ENCODE data around the gene MIB2. TPM values are rescaled to one million over a fixed set of nuclear protein-coding genes. Genes with fewer than 3 reads are reported as not detected.

The MIB2 gene
- total RNA-seq, 1 donor from 2014 or later = 7.5 TPM

DNA sequence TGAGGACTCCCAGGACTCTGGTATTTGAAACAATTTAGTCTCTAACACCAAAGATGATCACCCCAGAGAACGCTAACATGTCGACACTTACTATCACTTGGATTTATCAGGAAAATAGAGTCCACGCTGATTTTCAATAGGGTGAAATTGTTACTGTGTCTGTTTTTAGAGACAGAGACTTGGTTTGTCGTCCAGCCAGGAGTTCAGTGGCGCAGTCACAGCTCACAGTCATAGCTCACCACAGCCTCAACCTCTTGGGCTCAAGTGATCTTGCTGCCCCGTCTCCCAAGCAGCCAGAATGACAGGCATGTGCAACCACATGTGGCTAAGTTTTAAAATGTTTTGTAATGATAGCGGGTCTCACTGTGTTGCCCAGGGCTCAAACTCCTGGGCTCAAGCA is 46.0 kb upstream of the MIB2 start:
- Histone ChIP-seq H3K27me3 (no peaks in the 10 kb centered on the region), H3F3A (ENCODE audit: low read depth) (peaks cover 21% of the 10 kb centered on the region), H4K20me1 (ENCODE audit: low read depth) (peaks cover 94% of the 10 kb centered on the region)

DNA sequence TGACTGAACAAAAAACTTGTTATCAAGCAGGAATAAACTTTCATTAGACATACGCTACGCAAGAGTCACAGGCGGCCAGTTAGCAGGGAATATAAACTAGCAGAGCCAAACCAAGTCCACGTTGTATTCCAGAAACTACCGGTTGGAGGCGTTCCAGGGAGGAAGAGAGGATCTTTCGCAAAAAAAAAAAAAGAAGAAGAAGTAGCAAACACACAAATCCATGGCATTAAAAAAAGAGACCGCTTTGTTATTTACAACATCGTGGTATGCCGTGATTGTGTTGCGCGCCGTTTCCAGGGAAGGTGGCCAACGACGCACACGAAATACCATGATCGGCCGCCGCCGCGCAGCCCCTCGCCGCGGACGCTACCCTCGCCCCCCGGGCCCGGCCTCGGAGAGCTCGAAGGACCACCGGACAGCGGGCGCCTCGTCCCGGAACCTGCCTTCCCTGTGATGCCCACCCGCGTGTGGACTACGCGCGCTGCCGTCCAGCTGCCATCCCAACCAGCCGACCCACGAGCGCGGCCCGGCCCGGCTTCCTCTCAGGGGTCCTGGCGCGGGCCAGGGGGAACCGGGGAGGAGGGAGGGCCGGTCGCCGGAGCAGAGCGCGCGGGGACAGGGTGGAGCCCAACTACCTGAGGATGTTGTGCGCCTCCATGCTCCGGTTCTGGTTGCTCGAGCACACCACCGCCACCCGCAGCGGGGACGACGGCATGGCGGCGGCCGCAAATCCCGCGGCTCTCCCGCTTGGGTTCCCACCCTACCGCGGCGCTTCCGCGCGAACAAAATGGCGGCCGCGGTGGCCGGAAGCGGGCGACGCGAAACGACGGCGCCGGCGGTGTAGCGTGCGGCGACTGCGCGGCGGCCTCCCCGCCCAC is 41.2 kb upstream of the MIB2 start:
- H3K4me2 ChIP-seq = peak overlapping the region; percentile 85
- peaks cover 59% of the 10 kb centered on the region for H3K79me2 ChIP-seq (ENCODE audit: low read depth)
- DNase-seq (ENCODE audit: low spot score) = peak; percentile 91
- Mint-ChIP-seq H3K27ac (peak overlapping the region; percentile 96), H3K9me3 (no peaks in the 10 kb centered on the region), H3K36me3 (peaks cover 11% of the 10 kb centered on the region), H3K4me3 (peak overlapping the region; percentile 98), H3K27me3 (ENCODE audit: insufficient read depth, low read depth) (peaks cover 8% of the 10 kb centered on the region), H3K4me1 (peaks cover 18% of the 10 kb centered on the region)
- no peaks in the 10 kb centered on the region for H3K9me3 ChIP-seq (ENCODE audit: low read depth)
- no peaks in the 10 kb centered on the region for H3K36me3 ChIP-seq
- TF ChIP-seq EZH2phosphoT487 (IDR thresholded peaks at IDR 0.05) = no peak
- TF ChIP-seq, protein P1, sequence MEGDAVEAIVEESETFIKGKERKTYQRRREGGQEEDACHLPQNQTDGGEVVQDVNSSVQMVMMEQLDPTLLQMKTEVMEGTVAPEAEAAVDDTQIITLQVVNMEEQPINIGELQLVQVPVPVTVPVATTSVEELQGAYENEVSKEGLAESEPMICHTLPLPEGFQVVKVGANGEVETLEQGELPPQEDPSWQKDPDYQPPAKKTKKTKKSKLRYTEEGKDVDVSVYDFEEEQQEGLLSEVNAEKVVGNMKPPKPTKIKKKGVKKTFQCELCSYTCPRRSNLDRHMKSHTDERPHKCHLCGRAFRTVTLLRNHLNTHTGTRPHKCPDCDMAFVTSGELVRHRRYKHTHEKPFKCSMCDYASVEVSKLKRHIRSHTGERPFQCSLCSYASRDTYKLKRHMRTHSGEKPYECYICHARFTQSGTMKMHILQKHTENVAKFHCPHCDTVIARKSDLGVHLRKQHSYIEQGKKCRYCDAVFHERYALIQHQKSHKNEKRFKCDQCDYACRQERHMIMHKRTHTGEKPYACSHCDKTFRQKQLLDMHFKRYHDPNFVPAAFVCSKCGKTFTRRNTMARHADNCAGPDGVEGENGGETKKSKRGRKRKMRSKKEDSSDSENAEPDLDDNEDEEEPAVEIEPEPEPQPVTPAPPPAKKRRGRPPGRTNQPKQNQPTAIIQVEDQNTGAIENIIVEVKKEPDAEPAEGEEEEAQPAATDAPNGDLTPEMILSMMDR (IDR thresholded peaks at IDR 0.05) = peak; percentile 42
- H3K9ac ChIP-seq = peak overlapping the region; percentile 97
- H3K27me3 ChIP-seq = peaks cover 11% of the 10 kb centered on the region
- H3F3A ChIP-seq (ENCODE audit: low read depth) = peaks cover 25% of the 10 kb centered on the region
- peak overlapping the region; percentile 19 for H2AFZ ChIP-seq (replicated peaks)
- H3K4me1 ChIP-seq = peaks cover 4% of the 10 kb centered on the region
- peak overlapping the region; percentile 100 for H3K4me3 ChIP-seq
- peaks cover 47% of the 10 kb centered on the region for H4K20me1 ChIP-seq (ENCODE audit: low read depth)
- H3K27ac ChIP-seq = peak overlapping the region; percentile 97

More for the DNA sequence above, 46.0 kb upstream of the MIB2 start:
- H3K4me2 ChIP-seq = no peak overlapping the region
- no peaks in the 10 kb centered on the region for H3K9me3 Mint-ChIP-seq
- H3K27ac Mint-ChIP-seq = no peak overlapping the region
- H3K36me3 Mint-ChIP-seq = peaks cover 22% of the 10 kb centered on the region
- no peaks in the 10 kb centered on the region for H3K36me3 ChIP-seq
- H2AFZ ChIP-seq (replicated peaks) = no peak overlapping the region
- H3K4me1 Mint-ChIP-seq = peaks cover 9% of the 10 kb centered on the region
- H3K4me3 ChIP-seq = no peak overlapping the region
- no peaks in the 10 kb centered on the region for H3K9me3 ChIP-seq (ENCODE audit: low read depth)
- no peak for TF ChIP-seq EZH2phosphoT487 (IDR thresholded peaks at IDR 0.05)
- TF ChIP-seq, protein P1 (IDR thresholded peaks at IDR 0.05) = no peak
- TF ChIP-seq EZH2 (IDR thresholded peaks at IDR 0.05) = no peak
- no peak for DNase-seq (ENCODE audit: low spot score)
- no peak overlapping the region for H3K4me3 Mint-ChIP-seq
- no peak overlapping the region for H3K9ac ChIP-seq
- H3K27me3 Mint-ChIP-seq (ENCODE audit: insufficient read depth, low read depth) = peaks cover 7% of the 10 kb centered on the region
- H3K79me2 ChIP-seq (ENCODE audit: low read depth) = peaks cover 100% of the 10 kb centered on the region
- H3K4me1 ChIP-seq = no peaks in the 10 kb centered on the region
- H3K27ac ChIP-seq = no peak overlapping the region

DNA sequence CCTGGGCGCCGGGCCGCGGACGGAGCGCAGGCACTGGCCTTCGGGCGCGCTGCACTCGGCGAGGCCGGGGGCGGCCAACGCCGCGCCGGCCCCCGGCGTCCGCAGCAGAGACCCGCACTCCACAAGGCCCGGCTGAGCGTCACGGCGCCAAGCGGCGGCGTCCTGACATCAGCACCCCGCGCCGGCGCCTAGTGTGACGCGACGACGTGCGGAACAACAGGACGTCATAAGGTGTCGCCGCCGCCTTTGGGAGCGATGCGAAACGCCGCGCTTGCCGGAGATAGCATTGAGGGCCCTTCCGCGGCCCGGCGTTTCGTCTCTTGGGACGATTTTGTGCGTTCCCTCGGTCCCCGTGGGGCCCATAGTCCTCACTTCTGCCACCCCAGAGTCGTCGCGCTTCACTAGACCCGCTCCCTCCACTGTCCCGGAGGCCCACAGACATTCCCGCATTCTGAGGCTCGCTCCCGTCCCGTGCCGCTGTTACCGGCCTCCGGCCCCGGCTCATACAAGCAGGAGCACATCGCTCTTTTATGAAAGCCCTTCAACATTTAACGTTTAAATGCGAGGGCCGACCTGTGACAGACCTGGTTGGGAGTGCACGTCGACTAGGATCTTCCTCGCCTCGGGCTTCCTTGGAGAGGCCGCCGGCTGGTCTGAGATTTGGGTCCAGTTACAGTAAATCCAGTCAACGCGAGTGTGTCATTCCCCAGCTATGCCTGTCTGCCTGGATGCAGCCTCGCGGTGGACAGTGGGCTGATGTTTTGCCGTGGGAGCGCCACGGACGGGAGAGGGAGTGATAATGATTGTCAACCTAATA is 40.4 kb upstream of the MIB2 start, which contains the start of gene SSU72:
TSS of gene SSU72 (minus strand) at position 143 of the 817 bp plus-strand sequence. CDS start 306 bp downstream, outside the sequence.
- no peaks in the 10 kb centered on the region for H3K9me3 ChIP-seq (ENCODE audit: low read depth)
- peak within 1 kb of the TSS; percentile 100 for H3K4me2 ChIP-seq
- TF ChIP-seq, protein P1 (IDR thresholded peaks at IDR 0.05) = no peak
- TF ChIP-seq EZH2 (IDR thresholded peaks at IDR 0.05) (no peak), EZH2phosphoT487 (IDR thresholded peaks at IDR 0.05) (no peak)
- peak within 1 kb of the TSS; percentile 97 for H3K9ac ChIP-seq
- peaks cover 17% of the 10 kb centered on the region for H3K27me3 ChIP-seq
- Mint-ChIP-seq H3K4me3 (peak within 1 kb of the TSS; percentile 99), H3K27me3 (ENCODE audit: insufficient read depth, low read depth) (peaks cover 8% of the 10 kb centered on the region), H3K9me3 (no peaks in the 10 kb centered on the region), H3K4me1 (peaks cover 18% of the 10 kb centered on the region), H3K36me3 (peaks cover 9% of the 10 kb centered on the region), H3K27ac (peak within 1 kb of the TSS; percentile 98)
- H3K4me3 ChIP-seq = peak within 1 kb of the TSS; percentile 100
- H4K20me1 ChIP-seq (ENCODE audit: low read depth) = peaks cover 38% of the 10 kb centered on the region
- H3K79me2 ChIP-seq (ENCODE audit: low read depth) = peaks cover 51% of the 10 kb centered on the region
- H3K4me1 ChIP-seq = peaks cover 4% of the 10 kb centered on the region
- H3K27ac ChIP-seq = peak within 1 kb of the TSS; percentile 97
- H2AFZ ChIP-seq (replicated peaks) = peak within 1 kb of the TSS; percentile 92
- H3K36me3 ChIP-seq = no peaks in the 10 kb centered on the region
- DNase-seq (ENCODE audit: low spot score) = peak; percentile 98
- peaks cover 25% of the 10 kb centered on the region for H3F3A ChIP-seq (ENCODE audit: low read depth)

Data from neural progenitor cell (in vitro differentiated cells).